HCT116 (cell line): ENCODE measurements around the gene LRCH1.

Experiments used
- CEBPB ChIP-seq: IDR thresholded peaks from 2 replicates; pipeline ENCODE4 v1.6.1; 2012; ENCODE audit warnings: low read depth
- EZH2 ChIP-seq: fragments of 200-600 bp; sonication (generic); IDR thresholded peaks from 2 replicates; pipeline ENCODE4 v1.6.1; 2017; ENCODE audit warnings: antibody characterized with exemption, mixed run types
- EZH2phosphoT487 ChIP-seq: fragments of 200-600 bp; IDR thresholded peaks from 2 replicates; pipeline ENCODE4 v1.6.1; 2018; ENCODE audit warnings: antibody characterized with exemption, borderline replicate concordance
- POLR2A ChIP-seq: IDR thresholded peaks from 2 replicates; pipeline ENCODE4 v1.7.0; 2011; ENCODE audit warnings: borderline replicate concordance; ENCODE audit not compliant: insufficient read depth, insufficient read length; ENCODE audit errors: extremely low read depth
- POLR2AphosphoS5 ChIP-seq: IDR thresholded peaks from 2 replicates; pipeline ENCODE4 v1.6.1; 2011; ENCODE audit warnings: mild to moderate bottlenecking, low read depth, low read length, moderate library complexity
- SIN3A ChIP-seq: IDR thresholded peaks from 2 replicates; pipeline ENCODE4 v1.6.1; 2012; ENCODE audit warnings: low read depth
- YY1 ChIP-seq: IDR thresholded peaks from 2 replicates; pipeline ENCODE4 v1.6.1; 2011; ENCODE audit warnings: low read length, low read depth, moderate library complexity, mild to moderate bottlenecking; ENCODE audit not compliant: insufficient replicate concordance; ENCODE audit errors: extremely low read depth
- ZNF274 ChIP-seq: fragments of 200-500 bp; sonication (Bioruptor generic); IDR thresholded peaks from 2 replicates; pipeline ENCODE4 v1.6.1; 2014; ENCODE audit warnings: mild to moderate bottlenecking, low read depth, low read length, inconsistent platforms
- TF ChIP-seq, protein P1 (sequence below): IDR thresholded peaks from 2 replicates; pipeline ENCODE4 v1.6.1; 2012
- TF ChIP-seq, protein P2 (sequence below), 3 experiments: fragments of 200-600 bp in 1 of 3; sonication (generic) in 1 of 3; IDR thresholded peaks in 2 of 3; conservative IDR thresholded peaks in 1 of 3; 2 replicates each; pipeline ENCODE4 v1.5.1; 2012 to 2017; ENCODE audit warnings: low read depth in 2 of 3, low read length in 2 of 3, antibody characterized with exemption in 1 of 3, borderline replicate concordance in 1 of 3, control low read depth in 1 of 3, mild to moderate bottlenecking in 1 of 3, mixed read lengths in 1 of 3, mixed run types in 1 of 3, moderate library complexity in 1 of 3; ENCODE audit not compliant: insufficient read depth in 1 of 3
- TF ChIP-seq, protein P3 (sequence below): IDR thresholded peaks from 2 replicates; pipeline ENCODE4 v1.6.1; 2012; ENCODE audit warnings: low read depth

DNA sequence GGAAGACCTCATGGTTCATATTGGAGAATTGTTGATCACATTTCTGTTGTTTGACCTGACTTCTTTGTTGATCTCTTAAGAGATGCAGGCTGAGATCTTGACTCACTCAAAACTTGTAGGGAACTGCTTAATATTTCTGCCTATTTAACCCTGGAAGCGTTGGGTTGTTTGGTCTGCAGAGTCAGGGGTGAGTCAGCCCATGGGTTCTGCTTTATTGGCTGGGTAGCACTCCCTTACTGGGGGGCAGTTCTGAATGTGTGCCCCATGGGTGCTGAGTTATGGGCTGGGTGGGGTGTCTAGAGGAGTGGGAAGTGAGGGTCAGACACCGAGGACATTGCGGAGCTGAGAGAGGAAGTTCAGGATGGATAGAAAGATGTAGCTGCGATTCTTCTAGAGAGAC lies 87.9 kb downstream of the LRCH1 start:
- TF ChIP-seq EZH2phosphoT487 (no peak), YY1 (no peak), POLR2A (no peak), SIN3A (no peak), CEBPB (no peak), EZH2 (no peak), ZNF274 (no peak), POLR2AphosphoS5 (no peak)
- TF ChIP-seq, protein P1, sequence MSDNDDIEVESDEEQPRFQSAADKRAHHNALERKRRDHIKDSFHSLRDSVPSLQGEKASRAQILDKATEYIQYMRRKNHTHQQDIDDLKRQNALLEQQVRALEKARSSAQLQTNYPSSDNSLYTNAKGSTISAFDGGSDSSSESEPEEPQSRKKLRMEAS = no peak
- TF ChIP-seq, protein P2, sequence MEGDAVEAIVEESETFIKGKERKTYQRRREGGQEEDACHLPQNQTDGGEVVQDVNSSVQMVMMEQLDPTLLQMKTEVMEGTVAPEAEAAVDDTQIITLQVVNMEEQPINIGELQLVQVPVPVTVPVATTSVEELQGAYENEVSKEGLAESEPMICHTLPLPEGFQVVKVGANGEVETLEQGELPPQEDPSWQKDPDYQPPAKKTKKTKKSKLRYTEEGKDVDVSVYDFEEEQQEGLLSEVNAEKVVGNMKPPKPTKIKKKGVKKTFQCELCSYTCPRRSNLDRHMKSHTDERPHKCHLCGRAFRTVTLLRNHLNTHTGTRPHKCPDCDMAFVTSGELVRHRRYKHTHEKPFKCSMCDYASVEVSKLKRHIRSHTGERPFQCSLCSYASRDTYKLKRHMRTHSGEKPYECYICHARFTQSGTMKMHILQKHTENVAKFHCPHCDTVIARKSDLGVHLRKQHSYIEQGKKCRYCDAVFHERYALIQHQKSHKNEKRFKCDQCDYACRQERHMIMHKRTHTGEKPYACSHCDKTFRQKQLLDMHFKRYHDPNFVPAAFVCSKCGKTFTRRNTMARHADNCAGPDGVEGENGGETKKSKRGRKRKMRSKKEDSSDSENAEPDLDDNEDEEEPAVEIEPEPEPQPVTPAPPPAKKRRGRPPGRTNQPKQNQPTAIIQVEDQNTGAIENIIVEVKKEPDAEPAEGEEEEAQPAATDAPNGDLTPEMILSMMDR (IDR thresholded peaks at IDR 0.05 in 2 of 3, conservative IDR thresholded peaks at IDR 0.05 in 1 of 3; ENCODE audit: borderline replicate concordance in 1 of 3, insufficient read depth in 1 of 3, low read depth in 2 of 3, low read length in 2 of 3) = no peak
- TF ChIP-seq, protein P3, sequence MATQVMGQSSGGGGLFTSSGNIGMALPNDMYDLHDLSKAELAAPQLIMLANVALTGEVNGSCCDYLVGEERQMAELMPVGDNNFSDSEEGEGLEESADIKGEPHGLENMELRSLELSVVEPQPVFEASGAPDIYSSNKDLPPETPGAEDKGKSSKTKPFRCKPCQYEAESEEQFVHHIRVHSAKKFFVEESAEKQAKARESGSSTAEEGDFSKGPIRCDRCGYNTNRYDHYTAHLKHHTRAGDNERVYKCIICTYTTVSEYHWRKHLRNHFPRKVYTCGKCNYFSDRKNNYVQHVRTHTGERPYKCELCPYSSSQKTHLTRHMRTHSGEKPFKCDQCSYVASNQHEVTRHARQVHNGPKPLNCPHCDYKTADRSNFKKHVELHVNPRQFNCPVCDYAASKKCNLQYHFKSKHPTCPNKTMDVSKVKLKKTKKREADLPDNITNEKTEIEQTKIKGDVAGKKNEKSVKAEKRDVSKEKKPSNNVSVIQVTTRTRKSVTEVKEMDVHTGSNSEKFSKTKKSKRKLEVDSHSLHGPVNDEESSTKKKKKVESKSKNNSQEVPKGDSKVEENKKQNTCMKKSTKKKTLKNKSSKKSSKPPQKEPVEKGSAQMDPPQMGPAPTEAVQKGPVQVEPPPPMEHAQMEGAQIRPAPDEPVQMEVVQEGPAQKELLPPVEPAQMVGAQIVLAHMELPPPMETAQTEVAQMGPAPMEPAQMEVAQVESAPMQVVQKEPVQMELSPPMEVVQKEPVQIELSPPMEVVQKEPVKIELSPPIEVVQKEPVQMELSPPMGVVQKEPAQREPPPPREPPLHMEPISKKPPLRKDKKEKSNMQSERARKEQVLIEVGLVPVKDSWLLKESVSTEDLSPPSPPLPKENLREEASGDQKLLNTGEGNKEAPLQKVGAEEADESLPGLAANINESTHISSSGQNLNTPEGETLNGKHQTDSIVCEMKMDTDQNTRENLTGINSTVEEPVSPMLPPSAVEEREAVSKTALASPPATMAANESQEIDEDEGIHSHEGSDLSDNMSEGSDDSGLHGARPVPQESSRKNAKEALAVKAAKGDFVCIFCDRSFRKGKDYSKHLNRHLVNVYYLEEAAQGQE = no peak
